ENCODE measurements around the gene RBP4.

DNA sequence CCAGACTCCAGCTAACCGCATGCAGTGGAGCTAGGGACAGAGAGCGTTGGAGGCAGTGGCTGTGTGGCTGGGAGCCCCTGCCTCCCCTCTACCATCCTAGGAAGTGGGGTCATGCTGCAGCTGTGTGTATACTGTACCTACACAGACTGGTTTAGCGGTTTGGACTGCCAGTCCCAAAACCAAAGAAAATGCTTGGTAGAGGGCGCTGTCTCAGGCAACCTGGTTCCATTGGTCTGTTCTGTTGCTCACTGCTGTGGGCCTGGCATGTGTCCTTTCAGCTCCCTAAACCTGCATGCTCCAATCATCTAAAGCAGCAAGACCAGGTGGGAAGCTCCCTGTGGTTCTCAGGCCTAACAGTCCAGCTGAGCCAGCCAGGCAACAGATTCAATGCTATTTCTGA lies 4.5 kb downstream of the RBP4 start:
- TF ChIP-seq, protein P1, sequence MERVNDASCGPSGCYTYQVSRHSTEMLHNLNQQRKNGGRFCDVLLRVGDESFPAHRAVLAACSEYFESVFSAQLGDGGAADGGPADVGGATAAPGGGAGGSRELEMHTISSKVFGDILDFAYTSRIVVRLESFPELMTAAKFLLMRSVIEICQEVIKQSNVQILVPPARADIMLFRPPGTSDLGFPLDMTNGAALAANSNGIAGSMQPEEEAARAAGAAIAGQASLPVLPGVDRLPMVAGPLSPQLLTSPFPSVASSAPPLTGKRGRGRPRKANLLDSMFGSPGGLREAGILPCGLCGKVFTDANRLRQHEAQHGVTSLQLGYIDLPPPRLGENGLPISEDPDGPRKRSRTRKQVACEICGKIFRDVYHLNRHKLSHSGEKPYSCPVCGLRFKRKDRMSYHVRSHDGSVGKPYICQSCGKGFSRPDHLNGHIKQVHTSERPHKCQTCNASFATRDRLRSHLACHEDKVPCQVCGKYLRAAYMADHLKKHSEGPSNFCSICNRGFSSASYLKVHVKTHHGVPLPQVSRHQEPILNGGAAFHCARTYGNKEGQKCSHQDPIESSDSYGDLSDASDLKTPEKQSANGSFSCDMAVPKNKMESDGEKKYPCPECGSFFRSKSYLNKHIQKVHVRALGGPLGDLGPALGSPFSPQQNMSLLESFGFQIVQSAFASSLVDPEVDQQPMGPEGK (CRISPR knock-in tag; IDR thresholded peaks at IDR 0.05; ENCODE audit: borderline replicate concordance), result no peak
- TF ChIP-seq, protein P2, sequence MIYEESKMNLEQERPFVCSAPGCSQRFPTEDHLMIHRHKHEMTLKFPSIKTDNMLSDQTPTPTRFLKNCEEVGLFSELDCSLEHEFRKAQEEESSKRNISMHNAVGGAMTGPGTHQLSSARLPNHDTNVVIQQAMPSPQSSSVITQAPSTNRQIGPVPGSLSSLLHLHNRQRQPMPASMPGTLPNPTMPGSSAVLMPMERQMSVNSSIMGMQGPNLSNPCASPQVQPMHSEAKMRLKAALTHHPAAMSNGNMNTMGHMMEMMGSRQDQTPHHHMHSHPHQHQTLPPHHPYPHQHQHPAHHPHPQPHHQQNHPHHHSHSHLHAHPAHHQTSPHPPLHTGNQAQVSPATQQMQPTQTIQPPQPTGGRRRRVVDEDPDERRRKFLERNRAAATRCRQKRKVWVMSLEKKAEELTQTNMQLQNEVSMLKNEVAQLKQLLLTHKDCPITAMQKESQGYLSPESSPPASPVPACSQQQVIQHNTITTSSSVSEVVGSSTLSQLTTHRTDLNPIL (CRISPR knock-in tag; IDR thresholded peaks at IDR 0.05; ENCODE audit: low read depth), result no peak
- TF ChIP-seq OSR1 (CRISPR knock-in tag; IDR thresholded peaks at IDR 0.05) (no peak), ZFP30 (CRISPR knock-in tag; IDR thresholded peaks at IDR 0.05) (no peak), BACH2 (CRISPR knock-in tag; IDR thresholded peaks at IDR 0.05; ENCODE audit: borderline replicate concordance) (no peak), PPARA (CRISPR knock-in tag; IDR thresholded peaks at IDR 0.05; ENCODE audit: borderline replicate concordance) (no peak), TOX (CRISPR knock-in tag; IDR thresholded peaks at IDR 0.05; ENCODE audit: borderline replicate concordance) (no peak), ARNTL (CRISPR knock-in tag; IDR thresholded peaks at IDR 0.05; ENCODE audit: borderline replicate concordance, low read depth) (no peak), TCF4 (CRISPR knock-in tag; IDR thresholded peaks at IDR 0.05; ENCODE audit: borderline replicate concordance) (no peak), SNAI2 (CRISPR knock-in tag; IDR thresholded peaks at IDR 0.05) (no peak), ZNF8 (CRISPR knock-in tag; IDR thresholded peaks at IDR 0.05) (no peak)

Data from SK-N-SH treated with all-trans-retinoic acid at 6 μM for 48 hours (cell line).